HEK293 (cell line): ENCODE results near the gene POLR3E.

Source experiments
- CTCF ChIA-PET: fragments of 350-600 bp; formaldehyde crosslinking; extraction: SDS; loops from one replicate; lab custom pipeline; 2021; ENCODE audit warnings: antibody characterized with exemption; lab: Yijun Ruan, JAX
- POLR2A ChIA-PET: fragments of 300-600 bp; formaldehyde crosslinking; extraction: SDS; loops from one replicate; lab custom pipeline; 2020; ENCODE audit warnings: antibody characterized with exemption, inconsistent platforms; lab: Yijun Ruan, JAX
- H3K27ac ChIP-seq: fragments of 200-500 bp; sonication (Bioruptor generic); 2 replicates; pipeline ENCODE4 v1.5.1; 2014; ENCODE audit warnings: low read depth, low read length, control low read depth, inconsistent platforms; ENCODE audit errors: extremely low read depth
- H3K36me3 ChIP-seq, 2 experiments: fragments of 200-500 bp in 1 of 2; sonication (Bioruptor generic) in 1 of 2; 1 replicate in 1 of 2; 2 replicates in 1 of 2; pipeline ENCODE4 v1.5.1; 2014 to 2017; ENCODE audit warnings: inconsistent platforms in 2 of 2, low read length in 2 of 2; ENCODE audit not compliant: control insufficient read depth in 2 of 2, insufficient read depth in 1 of 2
- H3K4me1 ChIP-seq: fragments of 200-500 bp; sonication (Bioruptor generic); 2 replicates; pipeline ENCODE4 v1.5.1; 2014; ENCODE audit warnings: mild to moderate bottlenecking, low read length, inconsistent platforms; ENCODE audit not compliant: control insufficient read depth, insufficient read depth
- H3K4me3 ChIP-seq: 2 replicates; pipeline ENCODE4 v1.5.1; 2011; ENCODE audit warnings: low read depth, mild to moderate bottlenecking, control low read depth, low read length, moderate library complexity
- H3K9me3 ChIP-seq: fragments of 200-500 bp; sonication (Bioruptor generic); 2 replicates; pipeline ENCODE4 v1.5.1; 2014; ENCODE audit warnings: low read depth, low read length, inconsistent platforms; ENCODE audit not compliant: control insufficient read depth, insufficient read depth
- FEZF1 ChIP-seq: fragments of 450-650 bp; formaldehyde crosslinking; IDR thresholded peaks from 2 replicates; pipeline ENCODE4 v1.5.1; 2016; ENCODE audit warnings: missing biosample characterization, missing genetic modification characterization
- GLIS1 ChIP-seq: fragments of 450-650 bp; formaldehyde crosslinking; IDR thresholded peaks from 2 replicates; pipeline ENCODE4 v1.5.1; 2016; ENCODE audit warnings: missing biosample characterization, missing genetic modification characterization
- KLF1 ChIP-seq: fragments of 450-650 bp; formaldehyde crosslinking; IDR thresholded peaks from 2 replicates; pipeline ENCODE4 v1.5.1; 2016; ENCODE audit warnings: missing biosample characterization, missing genetic modification characterization
- REST ChIP-seq: fragments of 450-650 bp; formaldehyde crosslinking; IDR thresholded peaks from 2 replicates; pipeline ENCODE4 v1.5.1; 2016; ENCODE audit warnings: missing biosample characterization, missing genetic modification characterization
- SP7 ChIP-seq: fragments of 450-650 bp; formaldehyde crosslinking; IDR thresholded peaks from 2 replicates; pipeline ENCODE4 v1.5.1; 2016; ENCODE audit warnings: missing biosample characterization, missing genetic modification characterization
- ZBTB10 ChIP-seq: fragments of 450-650 bp; formaldehyde crosslinking; IDR thresholded peaks from 2 replicates; pipeline ENCODE4 v1.5.1; 2016; ENCODE audit warnings: missing biosample characterization, missing genetic modification characterization
- ZNF114 ChIP-seq: fragments of 450-650 bp; formaldehyde crosslinking; IDR thresholded peaks from 2 replicates; pipeline ENCODE4 v1.5.0; 2017; ENCODE audit warnings: missing biosample characterization, missing genetic modification characterization
- ZNF214 ChIP-seq: fragments of 450-650 bp; formaldehyde crosslinking; IDR thresholded peaks from 2 replicates; pipeline ENCODE4 v1.5.1; 2017; ENCODE audit warnings: missing biosample characterization, mild to moderate bottlenecking, missing genetic modification characterization, borderline replicate concordance
- ZNF266 ChIP-seq: fragments of 450-650 bp; formaldehyde crosslinking; IDR thresholded peaks from 2 replicates; pipeline ENCODE4 v1.5.1; 2016; ENCODE audit warnings: missing biosample characterization, missing genetic modification characterization, low read depth
- ZNF416 ChIP-seq: fragments of 450-650 bp; formaldehyde crosslinking; IDR thresholded peaks from 2 replicates; pipeline ENCODE4 v1.5.1; 2016; ENCODE audit warnings: missing biosample characterization, missing genetic modification characterization
- ZNF610 ChIP-seq: fragments of 450-650 bp; formaldehyde crosslinking; IDR thresholded peaks from 2 replicates; pipeline ENCODE4 v1.5.1; 2016; ENCODE audit warnings: missing biosample characterization, missing genetic modification characterization, borderline replicate concordance
- ZNF76 ChIP-seq: fragments of 450-650 bp; formaldehyde crosslinking; IDR thresholded peaks from 2 replicates; pipeline ENCODE4; 2016; ENCODE audit warnings: low read depth, missing biosample characterization, missing genetic modification characterization, borderline replicate concordance
- TF ChIP-seq, protein P1 (sequence below): fragments of 450-650 bp; formaldehyde crosslinking; IDR thresholded peaks from 2 replicates; pipeline ENCODE4 v1.5.1; 2017; ENCODE audit warnings: missing biosample characterization, missing genetic modification characterization

Gene POLR3E

DNA sequence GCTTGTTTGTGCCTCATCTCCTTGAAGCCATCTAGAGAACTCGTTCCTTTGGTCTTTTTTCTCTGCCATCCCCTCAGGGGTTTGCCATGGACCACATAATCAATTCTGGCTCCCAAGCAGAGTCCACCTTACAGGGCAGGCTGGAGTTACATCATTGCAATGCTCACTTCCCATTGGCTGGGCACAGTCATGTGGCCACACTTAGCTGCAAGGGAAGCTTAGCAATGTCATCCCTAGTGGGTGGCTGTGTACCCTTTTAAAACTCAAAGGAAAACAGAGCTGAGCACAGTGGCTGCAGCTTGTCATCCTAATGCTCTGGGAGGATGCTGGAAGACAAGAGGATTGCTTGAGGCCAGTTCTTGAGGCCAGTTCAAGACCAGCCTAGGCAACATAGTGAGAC, 41.9 kb upstream of the POLR3E start:
- H3K4me3 ChIP-seq = no peak overlapping the region
- H3K9me3 ChIP-seq = no peaks in the 10 kb centered on the region
- H3K27ac ChIP-seq = no peak overlapping the region
- no peak for TF ChIP-seq FEZF1
- TF ChIP-seq, protein P1, sequence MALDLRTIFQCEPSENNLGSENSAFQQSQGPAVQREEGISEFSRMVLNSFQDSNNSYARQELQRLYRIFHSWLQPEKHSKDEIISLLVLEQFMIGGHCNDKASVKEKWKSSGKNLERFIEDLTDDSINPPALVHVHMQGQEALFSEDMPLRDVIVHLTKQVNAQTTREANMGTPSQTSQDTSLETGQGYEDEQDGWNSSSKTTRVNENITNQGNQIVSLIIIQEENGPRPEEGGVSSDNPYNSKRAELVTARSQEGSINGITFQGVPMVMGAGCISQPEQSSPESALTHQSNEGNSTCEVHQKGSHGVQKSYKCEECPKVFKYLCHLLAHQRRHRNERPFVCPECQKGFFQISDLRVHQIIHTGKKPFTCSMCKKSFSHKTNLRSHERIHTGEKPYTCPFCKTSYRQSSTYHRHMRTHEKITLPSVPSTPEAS (tag by site-specific recombination) = no peak
- TF ChIP-seq ZNF114 (tag by site-specific recombination) = no peak
- TF ChIP-seq SP7 (tag by site-specific recombination) = no peak
- TF ChIP-seq, all 188 proteins: peak for 0
- Histone ChIP-seq H3K4me1 (no peaks in the 10 kb centered on the region), H3K36me3 (peaks cover 0 to 72% of the 10 kb centered on the region in 2 experiments; a peak in 2 of 3 replicates)
- ChIA-PET CTCF (interaction anchor here (0.6 kb wide), 1 partner anchor 13 kb away, joined by 4 read pairs; no protein-coding TSS in a partner anchor), POLR2A (no interaction called here)

GRCh38 chr16:22257440-22257839, 39.8 kb upstream of the POLR3E start:
- Histone ChIP-seq H3K9me3 (no peaks in the 10 kb centered on the region), H3K36me3 (peaks cover 0 to 68% of the 10 kb centered on the region in 2 experiments; a peak in 2 of 3 replicates), H3K4me3 (no peak overlapping the region), H3K4me1 (no peaks in the 10 kb centered on the region), H3K27ac (no peak overlapping the region)
- ChIA-PET POLR2A (no interaction called here), CTCF (no interaction called here)
- TF ChIP-seq KLF1 (tag by site-specific recombination) (no peak), ZBTB10 (tag by site-specific recombination) (no peak), ZNF266 (tag by site-specific recombination) (no peak)

- POLR2A ChIA-PET = interaction anchor here (0.6 kb wide), 1 partner anchor 69 kb away, joined by 5 read pairs; no protein-coding TSS in a partner anchor
- CTCF ChIA-PET = interaction anchor here (0.6 kb wide), 1 partner anchor 9 kb away, joined by 4 read pairs; no protein-coding TSS in a partner anchor
These were observed 36.7 kb upstream of the POLR3E start for GRCh38 chr16:22260490-22260889.

More at GRCh38 chr16:22260490-22260889, 36.7 kb upstream of the POLR3E start:
- Histone ChIP-seq H3K9me3 (no peaks in the 10 kb centered on the region), H3K27ac (no peak overlapping the region), H3K4me1 (no peaks in the 10 kb centered on the region), H3K36me3 (peaks cover 0 to 67% of the 10 kb centered on the region in 2 experiments; a peak in 2 of 3 replicates), H3K4me3 (no peak overlapping the region)
- no peak for TF ChIP-seq ZNF76 (tag by site-specific recombination)
- TF ChIP-seq ZNF416 (tag by site-specific recombination) = no peak
- TF ChIP-seq ZNF610 = no peak
- no peak for TF ChIP-seq REST (tag by site-specific recombination)
- no peak for TF ChIP-seq GLIS1 (tag by site-specific recombination)
- TF ChIP-seq ZNF214 (tag by site-specific recombination) = no peak
